ENCODE results near the gene PXMP4. TPM values are rescaled to one million over a fixed set of nuclear protein-coding genes. Genes with fewer than 3 reads are reported as not detected.

The PXMP4 gene
- total RNA-seq, 1 donor from 2014 or later = 2.1 TPM

- TF ChIP-seq, protein P1, sequence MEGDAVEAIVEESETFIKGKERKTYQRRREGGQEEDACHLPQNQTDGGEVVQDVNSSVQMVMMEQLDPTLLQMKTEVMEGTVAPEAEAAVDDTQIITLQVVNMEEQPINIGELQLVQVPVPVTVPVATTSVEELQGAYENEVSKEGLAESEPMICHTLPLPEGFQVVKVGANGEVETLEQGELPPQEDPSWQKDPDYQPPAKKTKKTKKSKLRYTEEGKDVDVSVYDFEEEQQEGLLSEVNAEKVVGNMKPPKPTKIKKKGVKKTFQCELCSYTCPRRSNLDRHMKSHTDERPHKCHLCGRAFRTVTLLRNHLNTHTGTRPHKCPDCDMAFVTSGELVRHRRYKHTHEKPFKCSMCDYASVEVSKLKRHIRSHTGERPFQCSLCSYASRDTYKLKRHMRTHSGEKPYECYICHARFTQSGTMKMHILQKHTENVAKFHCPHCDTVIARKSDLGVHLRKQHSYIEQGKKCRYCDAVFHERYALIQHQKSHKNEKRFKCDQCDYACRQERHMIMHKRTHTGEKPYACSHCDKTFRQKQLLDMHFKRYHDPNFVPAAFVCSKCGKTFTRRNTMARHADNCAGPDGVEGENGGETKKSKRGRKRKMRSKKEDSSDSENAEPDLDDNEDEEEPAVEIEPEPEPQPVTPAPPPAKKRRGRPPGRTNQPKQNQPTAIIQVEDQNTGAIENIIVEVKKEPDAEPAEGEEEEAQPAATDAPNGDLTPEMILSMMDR (conservative IDR thresholded peaks at IDR 0.05; ENCODE audit: low read depth, low read length) = no peak
- no peak for DNase-seq (ENCODE audit: low read depth)
- H3K4me3 ChIP-seq (ENCODE audit: low read depth, low read length) = peak overlapping the region; percentile 66
These were observed 12.3 kb upstream of the PXMP4 start for GRCh38 chr20:33732166-33732970.

GRCh38 chr20:33731693-33732165 lies 11.6 kb upstream of the PXMP4 start, which contains the start of gene ZNF341:
Gene ZNF341, plus strand, starts transcription at chr20:33731996. Its CDS starts 26 bp downstream, at chr20:33732022.
- H3K4me3 ChIP-seq (ENCODE audit: low read depth, low read length) = peak within 1 kb of the TSS; percentile 66
- TF ChIP-seq, protein P1 (conservative IDR thresholded peaks at IDR 0.05; ENCODE audit: low read depth, low read length) = peak; percentile 72
- DNase-seq (ENCODE audit: low read depth) = no peak

GRCh38 chr20:33730946-33731692 lies 11.0 kb upstream of the PXMP4 start:
- TF ChIP-seq, protein P1 (conservative IDR thresholded peaks at IDR 0.05; ENCODE audit: low read depth, low read length) = no peak
- DNase-seq (ENCODE audit: low read depth) = no peak
- H3K4me3 ChIP-seq (ENCODE audit: low read depth, low read length) = peak overlapping the region; percentile 61

- no peak overlapping the region for H3K4me3 ChIP-seq (ENCODE audit: low read depth, low read length)
- TF ChIP-seq, protein P1 (conservative IDR thresholded peaks at IDR 0.05; ENCODE audit: low read depth, low read length) = no peak
- DNase-seq (ENCODE audit: low read depth) = no peak
These were observed 9.0 kb upstream of the PXMP4 start for GRCh38 chr20:33729101-33729500.

- no peak overlapping the region for H3K4me3 ChIP-seq (ENCODE audit: low read depth, low read length)
- DNase-seq (ENCODE audit: low read depth) = no peak
- TF ChIP-seq, protein P1 (conservative IDR thresholded peaks at IDR 0.05; ENCODE audit: low read depth, low read length) = no peak
These were observed 8.4 kb upstream of the PXMP4 start for GRCh38 chr20:33728463-33728862.

DNA sequence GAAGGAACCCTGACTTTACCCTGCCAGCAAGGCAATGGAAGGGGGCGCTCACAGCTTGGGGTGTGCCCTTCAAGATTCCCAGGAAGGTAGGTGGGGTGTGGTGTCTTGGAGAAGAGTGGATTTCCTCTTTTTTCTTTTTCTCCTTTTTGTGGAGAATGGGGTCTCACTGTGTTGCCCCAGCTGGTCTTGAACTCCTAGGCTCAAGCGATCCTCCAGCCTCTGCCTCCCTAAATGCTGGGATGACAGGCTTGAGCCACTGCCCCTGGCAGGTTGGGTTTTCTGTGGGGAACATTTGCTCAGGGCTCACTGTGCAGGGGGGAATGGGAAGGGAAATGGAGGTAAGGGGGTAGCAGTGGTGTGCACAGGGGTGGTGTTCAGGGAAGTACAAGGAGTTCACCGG lies 7.7 kb upstream of the PXMP4 start:
- TF ChIP-seq, protein P1 (conservative IDR thresholded peaks at IDR 0.05; ENCODE audit: low read depth, low read length) = no peak
- no peak for DNase-seq (ENCODE audit: low read depth)
- no peak overlapping the region for H3K4me3 ChIP-seq (ENCODE audit: low read depth, low read length)
